Endodermal cell (in vitro differentiated cells): ENCODE measurements around the gene JAZF1. TPM values are rescaled to one million over a fixed set of nuclear protein-coding genes. Genes with fewer than 3 reads are reported as not detected.

ENCODE experiments used
- DNase-seq: peaks from one replicate; pipeline ENCODE4 v3.0.0-alpha.2; 2017
- H3K27ac ChIP-seq: 2 replicates; pipeline ENCODE4 v1.5.1; 2013; ENCODE audit warnings: mild to moderate bottlenecking, low read depth, low read length, moderate library complexity
- H3K27me3 ChIP-seq: 2 replicates; pipeline ENCODE4 v1.6.1; 2013; ENCODE audit warnings: mild to moderate bottlenecking, low read length, moderate library complexity; ENCODE audit not compliant: insufficient read depth, control insufficient read depth, poor library complexity, severe bottlenecking
- H3K36me3 ChIP-seq: 2 replicates; pipeline ENCODE4 v1.7.0; 2013; ENCODE audit warnings: mild to moderate bottlenecking, low read length, moderate library complexity; ENCODE audit not compliant: control insufficient read depth, insufficient read depth
- H3K4me1 ChIP-seq: one replicate; pipeline ENCODE4 v1.7.0; 2013; ENCODE audit warnings: low read length; ENCODE audit not compliant: control insufficient read depth, insufficient read depth
- H3K4me3 ChIP-seq: 2 replicates; pipeline ENCODE4 v1.5.1; 2013; ENCODE audit warnings: mild to moderate bottlenecking, low read length, moderate library complexity
- H3K9ac ChIP-seq: 2 replicates; pipeline ENCODE4 v1.6.1; 2013; ENCODE audit warnings: mild to moderate bottlenecking, low read length, moderate library complexity; ENCODE audit not compliant: poor library complexity, severe bottlenecking; ENCODE audit errors: extremely low read depth
- H3K9me3 ChIP-seq: 2 replicates; pipeline ENCODE4 v1.6.1; 2013; ENCODE audit warnings: mild to moderate bottlenecking, low read length, moderate library complexity; ENCODE audit not compliant: control insufficient read depth
- H3K27ac Mint-ChIP-seq: 2 replicates; pipeline ENCODE4 v1.8.0; 2020; ENCODE audit warnings: mixed read lengths
- H3K27me3 Mint-ChIP-seq: 2 replicates; pipeline ENCODE4 v1.8.0; 2021; ENCODE audit warnings: mild to moderate bottlenecking, mixed read lengths; ENCODE audit not compliant: insufficient read depth
- H3K36me3 Mint-ChIP-seq: 2 replicates; pipeline ENCODE4 v1.8.0; 2020; ENCODE audit warnings: low read depth, mixed read lengths
- H3K4me1 Mint-ChIP-seq: 2 replicates; pipeline ENCODE4 v1.8.0; 2020; ENCODE audit warnings: mixed read lengths
- H3K4me3 Mint-ChIP-seq: 2 replicates; pipeline ENCODE4 v1.8.0; 2020; ENCODE audit warnings: mild to moderate bottlenecking, moderate library complexity, mixed read lengths
- H3K9me3 Mint-ChIP-seq: 2 replicates; pipeline ENCODE4 v1.8.0; 2020; ENCODE audit warnings: mild to moderate bottlenecking, mixed read lengths
- WGBS, 2 experiments: methylation state at CpG; one replicate each; pipeline versions ENCODE4 v1.1.5 to v1.1.7; 2013; ENCODE audit warnings: missing lambda C conversion rate in 2 of 2, mixed read lengths in 1 of 2; ENCODE audit not compliant: insufficient coverage in 1 of 2, insufficient read length in 1 of 2; 5-methylcytosine and 5-hydroxymethylcytosine counted together
- total RNA-seq, 2 donors: library from RNA; stranded (reverse); fragmentation: NEBNext Ultra II Directional in 1 of 2; extraction: Animal tissue kit (Norgen Biotek cat#: 25700) in 1 of 2; gene quantifications; 2 replicates in 1 of 2; 3 replicates in 1 of 2; pipeline ENCODE4 v1.2.1, GENCODE V29; 2021
- TF ChIP-seq, protein P1 (sequence below): fragments of 200-600 bp; sonication (generic); conservative IDR thresholded peaks from 2 replicates; pipeline ENCODE4 v1.5.0; 2021; ENCODE audit warnings: antibody characterized with exemption, mild to moderate bottlenecking

JAZF1 gene
- total RNA-seq, 2 donors from 2014 or later: 18.3 to 33.6 TPM

DNA sequence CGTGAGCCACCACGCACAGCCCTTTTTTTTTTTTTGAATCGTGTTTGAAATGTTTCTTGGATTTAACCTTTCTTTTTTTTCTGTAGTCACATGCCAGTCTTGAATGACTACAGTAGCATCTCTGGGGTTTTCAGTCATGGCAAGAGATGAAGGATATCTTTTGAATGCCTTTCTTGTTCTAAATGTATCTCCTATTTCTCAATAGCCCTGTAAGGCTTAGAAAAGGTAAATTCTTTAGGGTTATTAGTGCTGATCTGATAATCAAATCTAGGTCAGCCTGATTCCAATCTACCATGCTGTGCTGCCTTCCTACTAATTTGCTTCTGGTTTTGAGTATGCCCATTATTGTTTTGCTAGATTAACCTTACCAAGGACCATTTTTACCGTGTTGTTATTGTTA, 370.4 kb downstream of the JAZF1 start:
- H3K9ac ChIP-seq: no peak overlapping the region
- peaks cover 21% of the 10 kb centered on the region for H3K36me3 ChIP-seq
- H3K4me3 Mint-ChIP-seq: no peak overlapping the region
- no peak overlapping the region for H3K27ac Mint-ChIP-seq
- H3K27me3 ChIP-seq: no peaks in the 10 kb centered on the region
- no peaks in the 10 kb centered on the region for H3K4me1 Mint-ChIP-seq
- no peak overlapping the region for H3K4me3 ChIP-seq
- no peaks in the 10 kb centered on the region for H3K9me3 Mint-ChIP-seq
- TF ChIP-seq, protein P1, sequence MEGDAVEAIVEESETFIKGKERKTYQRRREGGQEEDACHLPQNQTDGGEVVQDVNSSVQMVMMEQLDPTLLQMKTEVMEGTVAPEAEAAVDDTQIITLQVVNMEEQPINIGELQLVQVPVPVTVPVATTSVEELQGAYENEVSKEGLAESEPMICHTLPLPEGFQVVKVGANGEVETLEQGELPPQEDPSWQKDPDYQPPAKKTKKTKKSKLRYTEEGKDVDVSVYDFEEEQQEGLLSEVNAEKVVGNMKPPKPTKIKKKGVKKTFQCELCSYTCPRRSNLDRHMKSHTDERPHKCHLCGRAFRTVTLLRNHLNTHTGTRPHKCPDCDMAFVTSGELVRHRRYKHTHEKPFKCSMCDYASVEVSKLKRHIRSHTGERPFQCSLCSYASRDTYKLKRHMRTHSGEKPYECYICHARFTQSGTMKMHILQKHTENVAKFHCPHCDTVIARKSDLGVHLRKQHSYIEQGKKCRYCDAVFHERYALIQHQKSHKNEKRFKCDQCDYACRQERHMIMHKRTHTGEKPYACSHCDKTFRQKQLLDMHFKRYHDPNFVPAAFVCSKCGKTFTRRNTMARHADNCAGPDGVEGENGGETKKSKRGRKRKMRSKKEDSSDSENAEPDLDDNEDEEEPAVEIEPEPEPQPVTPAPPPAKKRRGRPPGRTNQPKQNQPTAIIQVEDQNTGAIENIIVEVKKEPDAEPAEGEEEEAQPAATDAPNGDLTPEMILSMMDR: no peak
- H3K27ac ChIP-seq: no peak overlapping the region
- no peak for DNase-seq
- peaks cover 19% of the 10 kb centered on the region for H3K36me3 Mint-ChIP-seq
- WGBS, 2 experiments: 79% methylated on average over 3 to 4 of the region's 4 CpGs
- H3K9me3 ChIP-seq: peaks cover 4% of the 10 kb centered on the region
- H3K27me3 Mint-ChIP-seq: no peaks in the 10 kb centered on the region
- no peaks in the 10 kb centered on the region for H3K4me1 ChIP-seq

DNA sequence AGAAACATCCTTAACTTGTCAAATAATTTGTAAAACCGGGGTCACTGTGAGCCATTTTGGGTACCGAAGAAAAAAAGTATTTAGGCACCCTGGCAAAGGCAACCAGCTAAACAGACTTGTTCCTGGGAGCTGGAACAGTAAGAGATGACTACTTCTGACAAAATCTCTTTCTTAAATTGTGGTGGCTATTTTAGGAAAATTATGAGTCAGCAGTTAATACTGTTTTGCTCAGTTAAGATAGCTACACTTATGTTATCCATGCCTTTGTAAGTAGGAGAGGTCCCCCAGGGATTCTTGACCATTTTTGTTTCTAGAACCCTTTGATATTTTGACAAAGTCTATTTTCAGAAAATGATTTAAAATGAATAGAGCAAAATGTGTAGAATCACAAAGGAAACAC, 372.0 kb downstream of the JAZF1 start:
- no peak for DNase-seq
- Histone ChIP-seq H3K27ac (no peak overlapping the region), H3K27me3 (no peaks in the 10 kb centered on the region), H3K4me3 (no peak overlapping the region), H3K9me3 (peaks cover 4% of the 10 kb centered on the region), H3K9ac (no peak overlapping the region), H3K36me3 (peaks cover 15% of the 10 kb centered on the region), H3K4me1 (no peaks in the 10 kb centered on the region)
- Mint-ChIP-seq H3K4me3 (no peak overlapping the region), H3K27me3 (no peaks in the 10 kb centered on the region), H3K36me3 (peaks cover 9% of the 10 kb centered on the region), H3K27ac (no peak overlapping the region), H3K4me1 (no peaks in the 10 kb centered on the region), H3K9me3 (no peaks in the 10 kb centered on the region)
- TF ChIP-seq, protein P1: no peak
- WGBS, 2 experiments: 95 to 100% methylated on average over 2 of the region's 2 CpGs

DNA sequence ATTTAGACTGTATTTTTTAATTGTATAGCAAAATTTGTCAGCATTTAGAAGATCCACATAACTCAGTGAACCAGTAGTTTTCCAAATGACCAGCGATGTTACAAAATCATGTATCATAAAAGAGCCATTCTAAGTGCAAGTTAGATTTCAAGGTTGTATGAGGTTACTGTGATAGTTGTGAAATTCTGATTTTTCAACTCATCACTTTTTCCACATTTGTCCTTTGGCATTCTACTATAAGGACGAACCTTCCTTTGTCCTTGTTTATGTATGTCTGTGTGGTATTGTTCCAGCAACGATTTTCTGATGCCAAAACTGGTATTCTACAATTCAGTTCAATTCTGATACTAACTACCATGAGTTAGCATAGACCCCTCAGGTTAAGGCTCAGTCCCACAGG, 376.5 kb downstream of the JAZF1 start:
- H3K36me3 Mint-ChIP-seq: peaks cover 6% of the 10 kb centered on the region
- no peaks in the 10 kb centered on the region for H3K27me3 Mint-ChIP-seq
- H3K4me3 Mint-ChIP-seq: no peak overlapping the region
- Histone ChIP-seq H3K9ac (no peak overlapping the region), H3K27ac (no peak overlapping the region), H3K27me3 (no peaks in the 10 kb centered on the region), H3K36me3 (peaks cover 12% of the 10 kb centered on the region), H3K4me1 (no peaks in the 10 kb centered on the region), H3K4me3 (no peak overlapping the region), H3K9me3 (no peaks in the 10 kb centered on the region)
- no peaks in the 10 kb centered on the region for H3K9me3 Mint-ChIP-seq
- no peak overlapping the region for H3K27ac Mint-ChIP-seq
- TF ChIP-seq, protein P1: no peak
- no peaks in the 10 kb centered on the region for H3K4me1 Mint-ChIP-seq
- WGBS, 2 experiments: 100% methylated on average over 3 of the region's 3 CpGs; no CpG with 5 or more reads in 1 of the 2 experiments
- no peak for DNase-seq
